ENCODE results near the gene MAFG. TPM values are rescaled to one million over a fixed set of nuclear protein-coding genes. Genes with fewer than 3 reads are reported as not detected.
A peak's percentile ranks its signal among the peaks of the same experiment; 100 is the strongest.

MAFG gene
- total and polyA plus RNA-seq, 2 of the 13 experiments (the other 11 are each of a cell fraction or from before 2014, with no cell fraction given), result 14.5 to 20.0 TPM

DNA sequence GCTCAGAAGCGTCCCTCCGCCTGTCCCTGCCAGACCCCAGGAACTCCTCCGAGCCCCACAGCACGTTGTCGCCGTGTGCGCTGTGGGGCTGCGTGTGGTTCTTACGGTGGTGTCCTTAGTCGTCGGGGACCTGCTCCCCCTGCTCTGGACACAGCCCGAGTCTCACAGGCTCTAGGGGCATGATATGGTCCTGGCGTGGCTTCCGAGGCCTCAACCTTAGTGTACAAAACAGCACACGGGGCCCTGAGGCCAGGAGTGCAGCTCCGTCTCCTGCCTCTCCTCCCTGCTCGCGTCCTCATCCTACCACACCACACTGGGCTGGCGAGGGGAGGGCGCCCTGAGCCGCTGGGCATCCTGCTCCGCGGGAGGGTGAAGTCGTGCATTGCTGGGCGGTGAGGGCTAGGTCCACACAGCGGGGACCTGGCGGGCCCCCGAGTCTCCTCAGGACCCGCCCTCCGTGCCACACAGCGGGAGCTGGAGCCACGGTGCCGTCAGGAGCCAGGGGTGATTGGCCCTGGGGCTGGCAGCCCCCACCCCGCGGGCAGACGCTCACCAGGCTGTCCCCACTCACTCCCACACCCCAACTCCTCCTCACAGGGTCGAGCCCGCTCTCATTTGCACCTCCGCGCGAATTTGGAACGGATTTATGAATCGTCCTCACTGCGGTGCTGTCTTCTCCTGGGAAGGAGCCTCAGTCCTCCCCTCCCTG, 1.2 kb upstream of the MAFG start (continued):
- TF ChIP-seq KLF13 (CRISPR knock-in tag; IDR thresholded peaks at IDR 0.05) (no peak), ZNF567 (CRISPR knock-in tag; IDR thresholded peaks at IDR 0.05; ENCODE audit: borderline replicate concordance) (no peak), KAT7 (CRISPR knock-in tag; IDR thresholded peaks at IDR 0.05; ENCODE audit: borderline replicate concordance) (no peak; the same call in 1 of the 2 replicates), ZNF253 (CRISPR knock-in tag; IDR thresholded peaks at IDR 0.05; ENCODE audit: borderline replicate concordance) (peak; percentile 48; the same call in 1 of the 2 replicates), ZNF431 (CRISPR knock-in tag; IDR thresholded peaks at IDR 0.05; ENCODE audit: borderline replicate concordance, low read depth) (no peak), RXRA (CRISPR knock-in tag; IDR thresholded peaks at IDR 0.05) (peak; percentile 34; the same call in 1 of the 2 replicates), REPIN1 (CRISPR knock-in tag; IDR thresholded peaks at IDR 0.05; ENCODE audit: borderline replicate concordance, low read depth) (no peak), POLR2AphosphoS2 (IDR thresholded peaks at IDR 0.05; ENCODE audit: low read depth, low read length) (no peak), HDAC2 (CRISPR knock-in tag; IDR thresholded peaks at IDR 0.05) (0 out of 2 replicates have a peak, but pooled peaks have one; percentile 49), ZNF556 (CRISPR knock-in tag; IDR thresholded peaks at IDR 0.05; ENCODE audit: borderline replicate concordance) (no peak), IRF2 (CRISPR knock-in tag; IDR thresholded peaks at IDR 0.05) (0 out of 2 replicates have a peak, but pooled peaks have one; percentile 37), ZNF317 (CRISPR knock-in tag; IDR thresholded peaks at IDR 0.05) (no peak), ZNF569 (CRISPR knock-in tag; IDR thresholded peaks at IDR 0.05; ENCODE audit: borderline replicate concordance) (no peak), CCAR2 (optimal IDR thresholded peaks at IDR 0.05; ENCODE audit: low read depth, low read length) (no peak), ZBTB20 (CRISPR knock-in tag; IDR thresholded peaks at IDR 0.05; ENCODE audit: borderline replicate concordance, low read depth) (no peak), CBFB (CRISPR knock-in tag; IDR thresholded peaks at IDR 0.05) (no peak), ZFP36L2 (CRISPR knock-in tag; IDR thresholded peaks at IDR 0.05) (no peak), ZNF773 (CRISPR knock-in tag; IDR thresholded peaks at IDR 0.05; ENCODE audit: borderline replicate concordance) (no peak), RBAK (CRISPR knock-in tag; IDR thresholded peaks at IDR 0.05) (peak; percentile 49; the same call in 1 of the 2 replicates), NAIF1 (CRISPR knock-in tag; IDR thresholded peaks at IDR 0.05; ENCODE audit: borderline replicate concordance) (peak; percentile 39; the same call in 1 of the 2 replicates), TEAD2 (CRISPR knock-in tag; IDR thresholded peaks at IDR 0.05) (no peak)
- TF ChIP-seq, protein P1, sequence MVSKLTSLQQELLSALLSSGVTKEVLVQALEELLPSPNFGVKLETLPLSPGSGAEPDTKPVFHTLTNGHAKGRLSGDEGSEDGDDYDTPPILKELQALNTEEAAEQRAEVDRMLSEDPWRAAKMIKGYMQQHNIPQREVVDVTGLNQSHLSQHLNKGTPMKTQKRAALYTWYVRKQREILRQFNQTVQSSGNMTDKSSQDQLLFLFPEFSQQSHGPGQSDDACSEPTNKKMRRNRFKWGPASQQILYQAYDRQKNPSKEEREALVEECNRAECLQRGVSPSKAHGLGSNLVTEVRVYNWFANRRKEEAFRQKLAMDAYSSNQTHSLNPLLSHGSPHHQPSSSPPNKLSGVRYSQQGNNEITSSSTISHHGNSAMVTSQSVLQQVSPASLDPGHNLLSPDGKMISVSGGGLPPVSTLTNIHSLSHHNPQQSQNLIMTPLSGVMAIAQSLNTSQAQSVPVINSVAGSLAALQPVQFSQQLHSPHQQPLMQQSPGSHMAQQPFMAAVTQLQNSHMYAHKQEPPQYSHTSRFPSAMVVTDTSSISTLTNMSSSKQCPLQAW (CRISPR knock-in tag; IDR thresholded peaks at IDR 0.05), result peak; percentile 85; the same call in 1 of the 2 replicates
- TF ChIP-seq, protein P2, sequence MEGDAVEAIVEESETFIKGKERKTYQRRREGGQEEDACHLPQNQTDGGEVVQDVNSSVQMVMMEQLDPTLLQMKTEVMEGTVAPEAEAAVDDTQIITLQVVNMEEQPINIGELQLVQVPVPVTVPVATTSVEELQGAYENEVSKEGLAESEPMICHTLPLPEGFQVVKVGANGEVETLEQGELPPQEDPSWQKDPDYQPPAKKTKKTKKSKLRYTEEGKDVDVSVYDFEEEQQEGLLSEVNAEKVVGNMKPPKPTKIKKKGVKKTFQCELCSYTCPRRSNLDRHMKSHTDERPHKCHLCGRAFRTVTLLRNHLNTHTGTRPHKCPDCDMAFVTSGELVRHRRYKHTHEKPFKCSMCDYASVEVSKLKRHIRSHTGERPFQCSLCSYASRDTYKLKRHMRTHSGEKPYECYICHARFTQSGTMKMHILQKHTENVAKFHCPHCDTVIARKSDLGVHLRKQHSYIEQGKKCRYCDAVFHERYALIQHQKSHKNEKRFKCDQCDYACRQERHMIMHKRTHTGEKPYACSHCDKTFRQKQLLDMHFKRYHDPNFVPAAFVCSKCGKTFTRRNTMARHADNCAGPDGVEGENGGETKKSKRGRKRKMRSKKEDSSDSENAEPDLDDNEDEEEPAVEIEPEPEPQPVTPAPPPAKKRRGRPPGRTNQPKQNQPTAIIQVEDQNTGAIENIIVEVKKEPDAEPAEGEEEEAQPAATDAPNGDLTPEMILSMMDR (CRISPR knock-in tag; IDR thresholded peaks at IDR 0.05), result peak; percentile 4; the same call in 1 of the 2 replicates
- TF ChIP-seq, protein P3, sequence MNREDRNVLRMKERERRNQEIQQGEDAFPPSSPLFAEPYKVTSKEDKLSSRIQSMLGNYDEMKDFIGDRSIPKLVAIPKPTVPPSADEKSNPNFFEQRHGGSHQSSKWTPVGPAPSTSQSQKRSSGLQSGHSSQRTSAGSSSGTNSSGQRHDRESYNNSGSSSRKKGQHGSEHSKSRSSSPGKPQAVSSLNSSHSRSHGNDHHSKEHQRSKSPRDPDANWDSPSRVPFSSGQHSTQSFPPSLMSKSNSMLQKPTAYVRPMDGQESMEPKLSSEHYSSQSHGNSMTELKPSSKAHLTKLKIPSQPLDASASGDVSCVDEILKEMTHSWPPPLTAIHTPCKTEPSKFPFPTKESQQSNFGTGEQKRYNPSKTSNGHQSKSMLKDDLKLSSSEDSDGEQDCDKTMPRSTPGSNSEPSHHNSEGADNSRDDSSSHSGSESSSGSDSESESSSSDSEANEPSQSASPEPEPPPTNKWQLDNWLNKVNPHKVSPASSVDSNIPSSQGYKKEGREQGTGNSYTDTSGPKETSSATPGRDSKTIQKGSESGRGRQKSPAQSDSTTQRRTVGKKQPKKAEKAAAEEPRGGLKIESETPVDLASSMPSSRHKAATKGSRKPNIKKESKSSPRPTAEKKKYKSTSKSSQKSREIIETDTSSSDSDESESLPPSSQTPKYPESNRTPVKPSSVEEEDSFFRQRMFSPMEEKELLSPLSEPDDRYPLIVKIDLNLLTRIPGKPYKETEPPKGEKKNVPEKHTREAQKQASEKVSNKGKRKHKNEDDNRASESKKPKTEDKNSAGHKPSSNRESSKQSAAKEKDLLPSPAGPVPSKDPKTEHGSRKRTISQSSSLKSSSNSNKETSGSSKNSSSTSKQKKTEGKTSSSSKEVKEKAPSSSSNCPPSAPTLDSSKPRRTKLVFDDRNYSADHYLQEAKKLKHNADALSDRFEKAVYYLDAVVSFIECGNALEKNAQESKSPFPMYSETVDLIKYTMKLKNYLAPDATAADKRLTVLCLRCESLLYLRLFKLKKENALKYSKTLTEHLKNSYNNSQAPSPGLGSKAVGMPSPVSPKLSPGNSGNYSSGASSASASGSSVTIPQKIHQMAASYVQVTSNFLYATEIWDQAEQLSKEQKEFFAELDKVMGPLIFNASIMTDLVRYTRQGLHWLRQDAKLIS (CRISPR knock-in tag; IDR thresholded peaks at IDR 0.05), result no peak

All from HepG2 (cell line).